KG1 (cell line): ENCODE data around the gene SNRNP200.

ENCODE experiments used
- DNase-seq: peaks from one replicate; lab custom pipeline; 2025; lab: John Stamatoyannopoulos, UW

SNRNP200 gene

DNA sequence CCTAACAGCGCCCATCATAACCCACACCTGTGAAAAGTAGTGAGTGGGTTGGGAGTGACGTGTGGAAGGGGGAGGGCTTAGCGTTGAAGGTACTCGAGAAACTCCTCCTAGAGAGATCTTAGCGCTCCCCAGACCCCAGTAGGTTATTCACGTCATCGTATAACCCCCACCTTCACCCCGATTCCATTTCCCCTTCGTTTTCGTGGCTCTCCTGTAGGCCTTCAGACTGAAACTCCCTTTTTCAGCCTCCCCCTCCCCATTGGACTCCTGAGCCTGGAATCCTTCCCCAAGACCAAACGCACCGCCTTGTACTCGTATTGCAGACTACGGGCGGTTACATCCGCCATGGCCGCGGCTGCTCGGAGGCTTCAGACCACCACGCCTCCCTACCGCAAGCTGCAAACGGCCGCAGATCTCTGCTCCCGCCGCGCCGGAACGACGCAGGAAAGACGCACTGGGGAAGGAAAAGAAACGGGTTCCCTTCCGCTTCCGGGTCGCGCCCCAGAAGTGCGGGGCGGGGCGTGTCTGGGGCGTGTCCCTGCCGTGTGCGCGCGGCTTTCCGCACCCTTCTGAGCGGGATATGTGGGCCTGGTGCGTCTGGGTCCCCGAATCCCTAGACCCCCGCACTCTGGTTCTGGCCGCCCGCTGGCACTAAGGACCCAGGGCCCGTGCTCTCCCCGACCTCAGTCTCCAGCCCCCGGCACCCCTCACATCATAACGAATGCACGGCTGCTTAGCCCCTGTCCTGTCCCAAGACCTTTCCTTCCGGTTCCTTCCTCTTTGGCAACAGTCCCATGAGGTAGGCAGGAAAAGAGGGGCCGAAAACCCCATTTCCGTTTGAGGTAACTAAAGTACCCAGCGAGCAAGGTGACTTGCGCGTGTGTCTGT is at the start of gene SNRNP200:
Gene SNRNP200 (minus strand): TSS at position 456 of the 888 bp plus-strand sequence. CDS start 109 bp downstream, at position 347.
- peak; percentile 80 for DNase-seq

DNA sequence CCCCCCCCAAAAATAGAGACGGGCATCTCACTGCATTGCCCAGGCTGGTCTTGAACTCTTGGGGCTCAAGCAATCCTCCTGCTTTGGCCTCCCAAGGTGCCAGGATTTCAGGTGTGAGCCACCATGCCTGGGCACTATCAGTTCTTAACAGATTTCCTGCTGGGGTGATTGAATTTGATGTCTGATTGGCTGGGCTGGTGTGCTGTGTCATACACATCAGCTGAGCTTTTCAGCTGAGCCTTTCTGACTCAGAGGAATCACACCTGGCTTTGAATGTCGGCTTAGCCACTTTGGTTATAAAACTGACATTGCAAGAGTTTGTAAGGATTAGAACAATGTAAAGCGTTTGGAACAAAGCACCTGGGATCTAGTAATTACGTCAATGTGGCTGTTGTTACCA is 49.1 kb upstream of the SNRNP200 start:
- no peak for DNase-seq

- DNase-seq = no peak
Observed at GRCh38 chr2:96353606-96354101, 48.3 kb upstream of the SNRNP200 start.

DNA sequence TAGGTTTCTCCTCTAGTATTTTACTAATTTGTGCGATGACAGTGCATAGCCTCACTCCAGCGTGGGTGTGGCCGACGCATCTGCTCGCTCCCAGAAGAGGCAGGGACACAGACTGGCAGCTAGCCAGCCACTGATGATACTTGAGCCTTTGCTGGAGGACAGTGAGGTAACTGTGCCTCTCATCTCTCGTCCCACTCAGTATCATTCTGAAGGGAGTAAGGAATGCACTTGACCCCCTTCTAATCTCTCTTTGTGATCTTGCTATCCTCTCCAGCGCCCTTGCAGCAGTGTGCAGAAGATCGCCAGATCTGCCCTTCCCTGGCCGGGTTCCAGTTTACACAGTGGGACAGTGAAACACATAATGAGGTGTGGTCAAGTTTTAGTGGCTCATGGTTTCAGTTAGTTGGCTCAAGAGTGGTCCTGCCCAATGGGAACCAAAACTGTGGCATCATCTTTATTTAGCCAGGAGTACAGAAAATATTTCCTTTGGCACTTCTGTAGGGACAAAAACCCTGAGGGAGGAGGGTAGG is 47.8 kb upstream of the SNRNP200 start:
- no peak for DNase-seq

GRCh38 chr2:96347395-96347794 is 42.0 kb upstream of the SNRNP200 start:
- no peak for DNase-seq

- DNase-seq = no peak
Observed at GRCh38 chr2:96345868-96346462, 40.6 kb upstream of the SNRNP200 start.

- no peak for DNase-seq
Observed at GRCh38 chr2:96345438-96345837, 40.1 kb upstream of the SNRNP200 start.

DNA sequence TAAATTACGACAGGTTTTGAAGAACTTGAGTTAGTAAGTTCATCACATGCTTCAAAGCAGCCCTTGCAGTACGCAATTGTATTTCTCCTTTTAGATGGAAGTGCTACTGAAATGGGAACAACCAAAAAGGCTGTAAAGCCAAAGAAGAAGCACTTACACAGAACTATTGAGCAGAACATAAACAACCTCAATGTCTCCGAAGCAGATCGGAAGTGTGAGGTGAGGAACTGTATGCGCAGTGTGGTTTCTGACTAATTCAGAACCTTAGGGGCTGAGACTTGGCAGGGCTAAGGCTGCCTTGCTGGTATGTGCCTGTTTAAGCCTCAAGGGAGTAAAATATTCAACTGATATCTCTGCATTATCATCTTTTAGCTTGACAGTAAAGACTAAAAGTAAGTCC is 38.7 kb upstream of the SNRNP200 start:
- no peak for DNase-seq

DNA sequence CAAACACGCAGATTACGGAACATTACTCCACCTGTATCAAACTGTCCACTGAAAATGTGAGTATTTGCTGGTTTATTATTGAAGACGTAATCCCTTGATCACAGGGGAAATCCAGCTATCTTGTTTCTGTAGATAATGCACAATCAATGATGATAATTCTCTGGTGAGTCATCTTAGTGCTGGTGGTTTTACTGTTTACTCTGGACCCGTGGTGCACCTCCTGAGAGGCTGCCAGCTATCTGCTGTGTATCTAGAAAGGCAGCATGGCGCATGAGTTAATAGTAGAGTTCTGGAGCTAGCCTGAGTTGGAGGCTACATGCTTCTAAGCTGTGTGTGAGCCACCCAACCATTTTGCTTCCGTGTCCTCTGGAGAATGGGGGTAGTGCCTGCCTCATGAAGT is 36.7 kb upstream of the SNRNP200 start:
- DNase-seq = no peak

DNA sequence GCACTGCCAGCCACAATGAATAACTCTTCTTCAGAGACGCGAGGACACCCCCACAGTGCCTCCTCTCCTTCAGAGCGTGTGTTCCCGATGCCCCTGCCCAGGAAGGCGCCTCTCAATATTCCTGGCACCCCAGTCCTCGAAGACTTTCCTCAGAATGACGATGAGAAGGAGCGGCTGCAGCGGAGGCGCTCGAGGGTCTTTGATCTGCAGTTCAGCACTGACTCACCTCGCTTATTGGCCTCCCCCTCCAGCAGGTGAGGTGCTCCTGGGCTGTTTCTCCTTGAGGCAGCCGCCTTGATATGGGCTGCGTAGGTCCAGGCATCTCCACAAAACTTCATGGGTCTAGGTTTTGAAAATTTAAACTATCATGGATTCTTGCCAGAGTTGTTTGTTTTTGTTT is 36.3 kb upstream of the SNRNP200 start:
- no peak for DNase-seq

DNA sequence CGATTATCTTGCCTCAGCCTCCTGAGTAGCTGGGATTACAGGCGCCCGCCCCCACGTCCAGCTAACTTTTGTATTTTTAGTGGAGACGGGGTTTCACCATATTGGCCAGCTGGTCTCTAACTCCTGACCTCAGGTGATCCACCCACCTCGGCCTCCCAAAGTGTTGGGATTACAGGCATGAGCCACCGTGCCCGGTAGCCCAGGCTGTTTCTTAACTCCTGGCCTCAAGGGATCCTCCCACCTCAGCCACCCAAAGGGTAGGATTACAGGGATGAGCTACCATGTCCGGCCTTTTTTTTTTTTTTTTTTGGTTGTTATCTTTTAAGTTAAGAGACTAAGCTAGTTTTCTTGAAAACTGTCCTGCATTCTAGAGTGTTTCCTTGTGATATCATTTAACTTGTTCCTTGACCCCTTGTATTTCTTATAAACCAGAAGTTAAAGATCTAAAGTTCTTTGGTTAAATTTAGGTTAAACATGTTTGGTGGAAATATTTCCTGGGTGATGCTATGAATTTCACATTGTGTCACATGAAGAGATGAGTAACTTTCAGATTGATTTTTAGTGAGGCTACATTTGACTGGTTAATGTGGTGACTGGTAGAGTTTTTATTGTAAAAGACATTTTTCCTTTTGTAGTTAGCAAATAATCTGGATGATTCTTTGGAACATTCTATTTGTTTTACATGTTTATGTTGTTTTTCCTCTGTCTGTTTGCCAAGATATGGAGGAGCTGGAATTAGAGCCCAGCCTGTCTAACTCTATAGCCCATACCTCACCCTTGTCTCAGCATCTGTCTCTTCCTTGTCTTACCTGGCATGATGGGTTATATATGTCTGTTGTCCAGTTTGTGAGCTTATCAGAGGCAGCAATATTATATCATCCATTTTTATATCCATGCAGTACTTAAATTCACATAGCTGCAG is 35.4 kb upstream of the SNRNP200 start:
- DNase-seq = no peak

DNA sequence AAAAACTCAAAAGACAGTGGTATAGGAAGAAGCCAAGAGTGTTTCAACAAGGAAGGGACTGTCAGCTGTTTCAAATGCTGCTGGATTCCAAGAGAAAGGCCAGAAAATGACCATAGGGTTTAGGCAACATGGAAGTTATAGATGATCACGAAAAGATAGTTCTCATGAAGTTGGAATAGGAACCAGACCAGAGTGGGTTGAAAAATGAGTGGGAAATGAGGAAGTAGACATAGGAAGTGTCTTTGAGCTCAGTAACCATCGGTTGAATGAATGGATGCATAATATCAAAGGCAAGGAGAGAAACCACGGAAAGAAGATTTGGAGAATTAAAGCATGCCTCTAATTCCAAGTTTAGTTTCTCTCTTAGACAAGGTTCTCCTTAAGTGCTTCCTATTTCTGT is 31.5 kb upstream of the SNRNP200 start:
- peak; percentile 67 for DNase-seq

- DNase-seq = peak; percentile 58
Observed at GRCh38 chr2:96336104-96336775, 30.9 kb upstream of the SNRNP200 start.

- no peak for DNase-seq
Observed at GRCh38 chr2:96333708-96334107, 28.4 kb upstream of the SNRNP200 start.

- DNase-seq = no peak
Observed at GRCh38 chr2:96330407-96330806, 25.1 kb upstream of the SNRNP200 start.

- DNase-seq = no peak
Observed at GRCh38 chr2:96329874-96330273, 24.5 kb upstream of the SNRNP200 start.

DNA sequence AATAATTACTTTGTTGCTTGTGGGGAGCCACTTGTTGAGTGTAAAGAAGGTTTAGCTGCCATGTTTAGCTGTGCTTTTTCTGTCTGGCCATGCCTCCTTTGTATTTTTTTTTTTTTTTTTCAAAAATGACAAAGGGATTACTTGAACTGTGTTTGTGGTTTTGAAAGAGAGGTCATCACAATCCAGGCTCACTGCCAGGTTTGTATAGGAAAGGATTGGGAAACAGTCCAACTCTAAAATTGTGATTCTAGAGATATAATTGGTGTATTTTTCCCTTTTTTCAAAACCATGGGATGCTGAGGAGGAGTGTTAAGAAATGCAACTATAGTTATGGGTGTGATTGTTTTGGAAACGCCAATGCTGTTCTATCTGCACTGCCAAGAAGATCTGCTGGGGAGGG is 24.1 kb upstream of the SNRNP200 start:
- DNase-seq = no peak

- no peak for DNase-seq
Observed at GRCh38 chr2:96326990-96327820, 21.9 kb upstream of the SNRNP200 start.

DNA sequence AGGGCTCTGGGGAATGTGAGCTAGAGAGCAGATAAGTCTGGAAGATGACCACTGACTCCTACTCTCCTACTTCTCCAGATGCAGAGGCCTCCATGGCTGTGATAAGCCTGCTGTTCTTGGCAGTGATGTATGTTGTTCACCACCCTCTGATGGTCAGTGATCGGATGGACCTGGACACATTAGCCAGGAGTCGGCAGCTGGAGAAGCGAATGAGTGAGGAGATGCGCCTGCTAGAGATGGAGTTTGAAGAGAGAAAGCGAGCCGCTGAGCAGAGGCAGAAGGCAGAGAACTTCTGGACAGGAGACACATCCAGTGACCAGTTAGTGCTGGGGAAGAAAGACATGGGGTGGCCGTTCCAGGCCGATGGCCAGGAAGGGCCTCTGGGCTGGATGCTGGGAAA is 21.2 kb upstream of the SNRNP200 start:
- DNase-seq = no peak

DNA sequence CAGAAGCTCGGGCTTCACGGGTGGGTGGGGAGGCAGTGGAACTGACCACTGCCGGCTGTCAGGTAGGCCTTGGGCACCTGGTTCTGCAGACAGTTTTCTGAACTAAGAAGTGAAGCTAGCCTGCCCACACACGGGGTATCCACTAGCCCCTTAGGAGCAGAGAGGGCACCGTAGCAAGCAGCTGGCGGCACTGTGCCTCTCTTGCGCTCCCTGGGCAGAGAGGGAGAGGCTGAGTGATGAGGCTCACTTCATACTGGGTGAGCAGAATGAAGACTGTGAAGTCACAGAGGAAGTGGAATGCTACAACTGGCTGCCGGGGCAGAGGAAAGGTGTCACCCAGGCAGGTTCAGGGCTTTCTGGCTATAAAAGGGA is 20.5 kb upstream of the SNRNP200 start:
- no peak for DNase-seq
